ENCODE data around the gene FAM167B. TPM values are rescaled to one million over a fixed set of nuclear protein-coding genes. Genes with fewer than 3 reads are reported as not detected.

FAM167B gene
- total RNA-seq, 1 donor = 5.2 TPM

DNA sequence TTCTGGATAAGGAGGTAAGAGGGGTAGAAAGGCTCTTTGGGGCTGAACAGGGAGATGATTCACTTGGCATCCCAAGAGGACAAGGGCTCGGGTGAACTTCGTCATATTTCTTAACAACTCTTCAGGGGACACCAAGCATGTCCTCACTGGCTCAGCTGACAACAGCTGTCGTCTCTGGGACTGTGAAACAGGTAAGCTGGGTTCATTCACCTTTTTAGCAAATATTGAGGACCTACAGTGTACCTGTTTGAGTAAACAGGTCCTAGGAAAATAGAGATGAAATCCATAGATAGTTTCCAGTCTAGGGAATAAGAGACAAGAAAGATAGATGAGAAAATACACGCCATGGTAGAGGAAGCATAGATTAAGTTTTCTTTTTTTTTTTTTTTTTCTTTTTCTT is 22.7 kb upstream of the FAM167B start:
- TF ChIP-seq, protein P1, sequence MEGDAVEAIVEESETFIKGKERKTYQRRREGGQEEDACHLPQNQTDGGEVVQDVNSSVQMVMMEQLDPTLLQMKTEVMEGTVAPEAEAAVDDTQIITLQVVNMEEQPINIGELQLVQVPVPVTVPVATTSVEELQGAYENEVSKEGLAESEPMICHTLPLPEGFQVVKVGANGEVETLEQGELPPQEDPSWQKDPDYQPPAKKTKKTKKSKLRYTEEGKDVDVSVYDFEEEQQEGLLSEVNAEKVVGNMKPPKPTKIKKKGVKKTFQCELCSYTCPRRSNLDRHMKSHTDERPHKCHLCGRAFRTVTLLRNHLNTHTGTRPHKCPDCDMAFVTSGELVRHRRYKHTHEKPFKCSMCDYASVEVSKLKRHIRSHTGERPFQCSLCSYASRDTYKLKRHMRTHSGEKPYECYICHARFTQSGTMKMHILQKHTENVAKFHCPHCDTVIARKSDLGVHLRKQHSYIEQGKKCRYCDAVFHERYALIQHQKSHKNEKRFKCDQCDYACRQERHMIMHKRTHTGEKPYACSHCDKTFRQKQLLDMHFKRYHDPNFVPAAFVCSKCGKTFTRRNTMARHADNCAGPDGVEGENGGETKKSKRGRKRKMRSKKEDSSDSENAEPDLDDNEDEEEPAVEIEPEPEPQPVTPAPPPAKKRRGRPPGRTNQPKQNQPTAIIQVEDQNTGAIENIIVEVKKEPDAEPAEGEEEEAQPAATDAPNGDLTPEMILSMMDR (IDR thresholded peaks at IDR 0.05; ENCODE audit: insufficient read depth, low read depth, low read length) = no peak
- H3K4me3 ChIP-seq (ENCODE audit: low read depth, low read length) = no peak overlapping the region
- no peak for DNase-seq (ENCODE audit: low read depth)

DNA sequence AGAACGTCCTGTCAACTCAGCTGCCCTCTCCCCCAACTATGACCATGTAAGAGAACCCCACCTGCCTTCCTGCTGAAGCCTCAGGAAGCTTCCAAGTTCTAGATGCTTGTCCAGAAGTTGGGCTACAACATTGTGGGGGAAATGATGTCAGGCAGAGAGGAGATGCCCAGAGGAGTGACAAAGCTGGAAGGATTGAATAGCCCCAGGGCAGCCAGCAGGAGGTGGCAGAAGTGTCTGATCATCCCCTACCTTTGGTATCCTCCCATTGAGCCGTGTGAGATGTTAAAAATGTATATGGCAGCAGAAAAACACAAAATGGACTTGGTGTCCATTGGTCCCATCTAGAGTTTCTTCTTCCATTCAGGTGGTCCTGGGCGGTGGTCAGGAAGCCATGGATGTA is 18.3 kb upstream of the FAM167B start:
- DNase-seq (ENCODE audit: low read depth) = no peak
- no peak overlapping the region for H3K4me3 ChIP-seq (ENCODE audit: low read depth, low read length)
- TF ChIP-seq, protein P1 (IDR thresholded peaks at IDR 0.05; ENCODE audit: insufficient read depth, low read depth, low read length) = no peak

DNA sequence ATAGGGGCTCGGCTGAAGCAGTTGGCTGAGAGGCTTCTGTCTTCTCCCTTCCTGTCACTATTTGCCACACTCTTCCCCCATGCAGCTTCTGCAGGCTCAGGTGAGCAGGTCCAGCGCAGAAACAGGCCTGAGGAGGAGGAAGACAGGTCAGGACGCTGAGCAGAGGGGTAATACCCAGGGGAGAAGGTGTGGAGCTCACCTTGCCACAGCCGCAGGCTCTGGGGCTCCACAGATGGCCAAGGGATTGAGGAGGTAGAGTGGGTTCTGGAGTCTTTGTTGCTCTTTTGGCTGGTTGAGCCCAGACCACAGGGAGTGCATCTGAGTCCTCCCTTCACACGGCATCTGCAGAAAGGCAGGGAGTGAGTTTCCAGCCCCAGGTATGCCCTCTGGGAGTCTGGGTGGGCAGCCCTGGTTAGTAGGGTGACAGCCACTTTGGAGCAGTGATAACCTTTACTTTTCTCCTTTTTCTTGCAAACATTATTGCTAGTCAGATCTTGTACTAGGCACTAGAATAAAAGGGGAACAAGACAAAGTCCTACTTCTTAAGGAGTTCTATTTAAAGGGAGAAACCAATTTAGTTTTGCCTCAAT is 15.1 kb upstream of the FAM167B start:
- H3K4me3 ChIP-seq (ENCODE audit: low read depth, low read length) = no peak overlapping the region
- TF ChIP-seq, protein P1 (IDR thresholded peaks at IDR 0.05; ENCODE audit: insufficient read depth, low read depth, low read length) = no peak
- DNase-seq (ENCODE audit: low read depth) = no peak

DNA sequence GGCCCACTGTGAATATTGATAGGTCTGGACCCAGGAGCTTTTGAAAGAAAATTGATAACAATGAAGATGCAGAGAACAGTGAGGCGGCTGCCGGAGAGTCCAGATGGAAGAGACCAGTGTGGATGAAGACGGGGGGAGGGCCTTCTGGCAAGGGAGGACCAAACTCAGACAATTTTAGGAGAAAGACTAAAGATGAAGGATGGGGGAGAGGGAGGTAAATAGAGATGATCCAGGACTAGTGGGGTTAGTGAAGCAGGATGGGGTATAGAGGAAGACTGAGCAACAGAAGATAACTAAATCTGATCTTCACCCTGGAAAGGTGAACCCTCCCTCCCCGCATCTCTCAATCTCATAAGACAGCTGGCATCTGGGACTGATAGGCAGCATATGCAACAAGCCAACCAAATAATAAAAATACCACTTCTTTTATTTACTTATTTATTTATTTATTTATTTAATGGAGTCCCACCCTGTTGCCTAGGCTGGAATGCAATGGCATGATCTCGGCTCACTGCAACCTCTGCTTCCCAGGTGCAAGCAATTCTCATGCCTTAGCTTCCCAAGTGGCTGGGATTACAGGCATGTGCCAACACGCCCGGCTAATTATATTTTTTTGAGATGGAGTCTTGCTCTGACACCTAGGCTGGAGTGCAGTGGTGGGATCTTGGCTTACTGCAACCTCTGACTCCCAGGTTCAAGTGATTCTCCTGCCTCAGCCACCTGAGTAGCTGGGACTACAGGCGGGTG is 14.3 kb upstream of the FAM167B start:
- no peak overlapping the region for H3K4me3 ChIP-seq (ENCODE audit: low read depth, low read length)
- DNase-seq (ENCODE audit: low read depth) = no peak
- TF ChIP-seq, protein P1 (IDR thresholded peaks at IDR 0.05; ENCODE audit: insufficient read depth, low read depth, low read length) = no peak

DNA sequence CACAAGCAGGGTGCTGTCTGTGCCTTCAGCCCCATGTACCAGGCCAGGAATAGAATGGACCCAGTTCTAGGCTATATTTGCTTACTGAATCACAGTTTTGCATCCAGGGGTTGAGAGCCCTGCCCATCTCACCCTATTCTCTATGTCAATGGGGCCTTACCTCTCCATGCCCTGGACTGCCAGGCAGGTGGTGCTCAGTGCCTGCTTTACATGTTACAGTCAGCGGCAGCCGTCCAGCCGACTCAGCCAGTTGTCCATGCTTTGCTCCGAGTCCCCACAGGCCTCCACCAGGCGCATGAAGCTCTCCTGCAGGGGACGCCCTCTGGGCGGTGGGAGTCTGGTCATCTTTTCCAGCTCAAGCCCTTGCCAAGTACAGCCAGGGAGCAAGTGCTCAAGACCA is 12.2 kb upstream of the FAM167B start:
- H3K4me3 ChIP-seq (ENCODE audit: low read depth, low read length) = no peak overlapping the region
- TF ChIP-seq, protein P1 (IDR thresholded peaks at IDR 0.05; ENCODE audit: insufficient read depth, low read depth, low read length) = no peak
- no peak for DNase-seq (ENCODE audit: low read depth)

DNA sequence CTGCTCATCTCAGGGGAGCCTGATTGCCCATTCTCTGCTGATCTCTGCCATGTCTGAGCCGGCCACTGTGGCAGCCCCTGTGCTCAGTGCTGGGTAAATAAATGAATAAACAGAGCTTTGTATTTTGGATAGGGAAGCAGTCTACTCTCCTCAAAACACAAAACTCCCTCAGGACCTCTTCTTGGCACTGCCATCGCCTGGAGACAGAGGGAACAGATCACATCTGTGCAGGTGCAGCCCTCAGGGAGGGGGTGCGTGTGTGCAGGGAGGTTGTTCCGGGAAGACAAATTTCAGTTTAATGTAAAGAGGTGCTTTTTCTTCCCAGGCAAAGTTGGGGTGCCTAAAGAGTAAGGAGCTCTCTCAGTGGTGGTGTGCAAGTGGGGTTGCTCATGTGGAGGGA is 7.7 kb upstream of the FAM167B start:
- TF ChIP-seq, protein P1 (IDR thresholded peaks at IDR 0.05; ENCODE audit: insufficient read depth, low read depth, low read length) = no peak
- DNase-seq (ENCODE audit: low read depth) = no peak
- no peak overlapping the region for H3K4me3 ChIP-seq (ENCODE audit: low read depth, low read length)

All from fibroblast of villous mesenchyme (primary cell).